Fibroblast of skin of back (primary cell): Measurements from ENCODE around the gene NOG. TPM values are rescaled to one million over a fixed set of nuclear protein-coding genes. Genes with fewer than 3 reads are reported as not detected.
A peak's percentile ranks its signal among the peaks of the same experiment; 100 is the strongest.

Experiments used
- DNase-seq: peaks from one replicate; pipeline ENCODE4 v3.0.0-alpha.2; 2013
- polyA plus RNA-seq, 2 experiments: library from polyadenylated mRNA; unstranded; fragments of 120-200 nt; gene quantifications; one replicate each; pipeline ENCODE4 v1.2.1, GENCODE V29; 2013; ENCODE audit not compliant: insufficient read length in 2 of 2

NOG gene
- 1.9 TPM for polyA plus RNA-seq (2013, experiment 1 of 2; ENCODE audit: insufficient read length)
- polyA plus RNA-seq (2013, experiment 2 of 2; ENCODE audit: insufficient read length): 1.9 TPM

GRCh38 chr17:56593646-56594319, at the start of gene NOG:
NOG (plus strand) TSS chr17:56593699; CDS start chr17:56594224, 525 bp downstream.
- peak; percentile 77 for DNase-seq

GRCh38 chr17:56545106-56545505, 48.4 kb upstream of the NOG start:
- DNase-seq: no peak

GRCh38 chr17:56545930-56546329, 47.6 kb upstream of the NOG start:
- DNase-seq: no peak

- DNase-seq: no peak
Observed at GRCh38 chr17:56548661-56549060, 44.8 kb upstream of the NOG start.

- no peak for DNase-seq
Observed at GRCh38 chr17:56549501-56549900, 44.0 kb upstream of the NOG start.

- no peak for DNase-seq
Observed at GRCh38 chr17:56557682-56558081, 35.8 kb upstream of the NOG start.

GRCh38 chr17:56558088-56558487, 35.4 kb upstream of the NOG start:
- no peak for DNase-seq

- no peak for DNase-seq
Observed at GRCh38 chr17:56570199-56570598, 23.3 kb upstream of the NOG start.

- no peak for DNase-seq
Observed at GRCh38 chr17:56571456-56571855, 22.0 kb upstream of the NOG start.

- DNase-seq: no peak
Observed at GRCh38 chr17:56577190-56577842, 16.2 kb upstream of the NOG start.

GRCh38 chr17:56577843-56578204, 15.7 kb upstream of the NOG start:
- DNase-seq: no peak

GRCh38 chr17:56581635-56582627, 11.6 kb upstream of the NOG start:
- no peak for DNase-seq

GRCh38 chr17:56583772-56584171, 9.7 kb upstream of the NOG start:
- DNase-seq: no peak

- DNase-seq: no peak
Observed at GRCh38 chr17:56587298-56587697, 6.2 kb upstream of the NOG start.

GRCh38 chr17:56592487-56593085, 913 bp upstream of the NOG start:
- DNase-seq: peak; percentile 57

GRCh38 chr17:56593086-56593645, 333 bp upstream of the NOG start:
- peak; percentile 59 for DNase-seq

- peak; percentile 15 for DNase-seq
Observed at GRCh38 chr17:56594320-56595107, 1.0 kb downstream of the NOG start.

GRCh38 chr17:56595108-56595418, 1.6 kb downstream of the NOG start:
- DNase-seq: no peak

- DNase-seq: peak; percentile 68
Observed at GRCh38 chr17:56595831-56596690, 2.6 kb downstream of the NOG start.

GRCh38 chr17:56596691-56597494, 3.4 kb downstream of the NOG start:
- no peak for DNase-seq
